ENCODE measurements around the gene RNF212.

DNA sequence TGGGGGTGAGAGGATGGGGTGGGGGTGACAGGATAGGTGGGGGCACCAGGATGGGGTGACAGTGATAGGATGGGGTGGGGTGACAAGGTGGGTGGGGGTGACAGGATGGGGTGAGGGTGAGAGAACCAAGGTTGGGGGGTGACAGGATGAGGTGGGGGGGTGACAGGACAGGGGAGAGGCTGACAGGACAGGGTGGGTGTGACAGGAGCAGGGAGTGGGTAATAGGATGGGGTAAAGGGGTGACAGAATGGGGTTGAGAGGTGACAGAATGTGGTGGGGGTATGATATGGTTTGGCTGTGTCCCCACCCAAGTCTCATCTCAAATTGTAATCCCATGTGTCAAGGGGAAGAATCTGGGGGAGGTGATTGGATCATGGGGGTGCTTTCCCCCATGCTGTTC lies 26.0 kb downstream of the RNF212 start:
- TF ChIP-seq, protein P1, sequence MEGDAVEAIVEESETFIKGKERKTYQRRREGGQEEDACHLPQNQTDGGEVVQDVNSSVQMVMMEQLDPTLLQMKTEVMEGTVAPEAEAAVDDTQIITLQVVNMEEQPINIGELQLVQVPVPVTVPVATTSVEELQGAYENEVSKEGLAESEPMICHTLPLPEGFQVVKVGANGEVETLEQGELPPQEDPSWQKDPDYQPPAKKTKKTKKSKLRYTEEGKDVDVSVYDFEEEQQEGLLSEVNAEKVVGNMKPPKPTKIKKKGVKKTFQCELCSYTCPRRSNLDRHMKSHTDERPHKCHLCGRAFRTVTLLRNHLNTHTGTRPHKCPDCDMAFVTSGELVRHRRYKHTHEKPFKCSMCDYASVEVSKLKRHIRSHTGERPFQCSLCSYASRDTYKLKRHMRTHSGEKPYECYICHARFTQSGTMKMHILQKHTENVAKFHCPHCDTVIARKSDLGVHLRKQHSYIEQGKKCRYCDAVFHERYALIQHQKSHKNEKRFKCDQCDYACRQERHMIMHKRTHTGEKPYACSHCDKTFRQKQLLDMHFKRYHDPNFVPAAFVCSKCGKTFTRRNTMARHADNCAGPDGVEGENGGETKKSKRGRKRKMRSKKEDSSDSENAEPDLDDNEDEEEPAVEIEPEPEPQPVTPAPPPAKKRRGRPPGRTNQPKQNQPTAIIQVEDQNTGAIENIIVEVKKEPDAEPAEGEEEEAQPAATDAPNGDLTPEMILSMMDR (conservative IDR thresholded peaks at IDR 0.05; ENCODE audit: low read length), result no peak
- TF ChIP-seq EZH2phosphoT487 (IDR thresholded peaks at IDR 0.05; ENCODE audit: borderline replicate concordance), result no peak
